H1 (cell line): ENCODE data around the gene WIPF1. TPM values are rescaled to one million over a fixed set of nuclear protein-coding genes. Genes with fewer than 3 reads are reported as not detected.

Source experiments
- POU5F1 ChIP-seq: IDR thresholded peaks from 2 replicates; pipeline ENCODE4 v1.6.1; 2011; ENCODE audit warnings: low read depth, mild to moderate bottlenecking, low read length, moderate library complexity
- SIX5 ChIP-seq: IDR thresholded peaks from 2 replicates; pipeline ENCODE4 v1.6.1; 2011; ENCODE audit warnings: mild to moderate bottlenecking, low read depth, low read length
- TAF1 ChIP-seq: IDR thresholded peaks from 2 replicates; pipeline ENCODE4 v1.6.1; 2011; ENCODE audit warnings: mild to moderate bottlenecking, low read depth, low read length
- polyA plus RNA-seq, 7 experiments: library from polyadenylated mRNA; depleted of rRNA in 3 of 7; stranded (reverse) in 5 of 7; unstranded in 2 of 7; fragments of >200 nt in 5 of 7; fragments of 200-250 nt in 2 of 7; gene quantifications; 1 replicate in 5 of 7; 2 replicates in 1 of 7; 4 replicates in 1 of 7; pipeline versions ENCODE4 v1.2.1 to v1.2.3, GENCODE V29; 2011 to 2013; ENCODE audit warnings: missing spikeins in 2 of 7, mixed read lengths in 2 of 7
- total RNA-seq: library from RNA; stranded (reverse); fragmentation: NEBNext Ultra II Directional; extraction: Animal tissue kit (Norgen Biotek cat#: 25700); gene quantifications from 2 replicates; pipeline ENCODE4 v1.2.1, GENCODE V29; 2021

Gene WIPF1
- total and polyA plus RNA-seq, 2 of the 8 experiments (the other 6 are each of a cell fraction or from before 2014, with no cell fraction given) = 4.7 to 5.2 TPM

- TF ChIP-seq TAF1 (no peak), POU5F1 (no peak), SIX5 (no peak)
These were observed 62.5 kb downstream of the WIPF1 start (continued) for GRCh38 chr2:174535083-174535482.
